ENCODE measurements around the gene SIPA1L3.

Gene SIPA1L3

DNA sequence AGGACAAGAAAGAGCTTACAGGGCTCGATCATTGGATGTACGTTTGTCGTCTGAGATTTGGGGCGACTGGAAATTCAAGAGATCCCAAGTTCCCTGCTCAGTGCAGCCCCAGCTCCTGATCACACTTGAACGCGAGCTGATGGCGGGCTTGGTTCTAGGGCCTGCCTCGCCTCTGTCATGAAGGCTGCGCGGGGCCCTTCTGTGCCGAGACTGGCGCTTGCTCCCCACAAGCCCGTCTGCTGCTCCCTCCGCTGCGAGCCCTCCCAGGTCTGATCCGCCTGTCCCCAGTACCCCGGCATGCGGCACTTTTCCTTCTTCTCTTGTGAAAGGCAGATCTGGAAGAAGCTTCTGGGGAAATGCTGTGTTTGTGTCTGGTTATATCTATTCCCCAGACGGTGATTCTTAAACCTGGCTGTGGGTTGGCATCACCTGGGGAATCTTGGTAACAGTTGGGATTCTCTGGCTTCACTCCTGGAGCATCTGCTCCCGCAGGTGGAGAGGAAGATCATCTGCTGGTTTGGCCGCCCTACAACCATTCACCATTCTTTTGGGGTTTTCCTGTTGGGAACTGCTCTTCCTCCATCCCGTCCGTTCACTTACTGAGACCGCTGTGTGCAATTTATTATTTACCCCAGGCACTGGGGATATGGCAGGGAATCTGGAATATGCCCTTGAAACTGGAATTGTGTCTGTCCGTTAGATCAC is 43.6 kb downstream of the SIPA1L3 start:
- DNase-seq, result no peak

DNA sequence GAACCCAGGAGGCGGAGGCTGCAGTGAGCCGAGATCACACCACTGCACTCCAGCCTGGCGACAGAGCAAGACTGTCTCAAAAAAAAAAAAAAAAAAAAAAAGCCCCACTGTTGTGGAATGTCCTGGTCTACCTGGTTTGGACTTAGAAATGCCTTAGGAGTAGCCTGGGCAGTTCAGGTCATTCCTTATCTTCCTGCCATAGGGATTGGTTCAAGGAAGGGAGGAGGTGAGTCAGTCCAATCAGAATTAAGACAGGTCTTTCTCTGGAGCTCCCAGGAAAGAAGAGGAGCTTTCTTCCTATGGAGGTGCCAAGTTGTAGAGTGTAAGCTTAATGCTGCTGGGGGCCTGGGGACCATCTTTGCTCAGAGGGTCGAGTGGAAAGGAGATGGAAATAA is 44.8 kb downstream of the SIPA1L3 start:
- no peak for DNase-seq

DNA sequence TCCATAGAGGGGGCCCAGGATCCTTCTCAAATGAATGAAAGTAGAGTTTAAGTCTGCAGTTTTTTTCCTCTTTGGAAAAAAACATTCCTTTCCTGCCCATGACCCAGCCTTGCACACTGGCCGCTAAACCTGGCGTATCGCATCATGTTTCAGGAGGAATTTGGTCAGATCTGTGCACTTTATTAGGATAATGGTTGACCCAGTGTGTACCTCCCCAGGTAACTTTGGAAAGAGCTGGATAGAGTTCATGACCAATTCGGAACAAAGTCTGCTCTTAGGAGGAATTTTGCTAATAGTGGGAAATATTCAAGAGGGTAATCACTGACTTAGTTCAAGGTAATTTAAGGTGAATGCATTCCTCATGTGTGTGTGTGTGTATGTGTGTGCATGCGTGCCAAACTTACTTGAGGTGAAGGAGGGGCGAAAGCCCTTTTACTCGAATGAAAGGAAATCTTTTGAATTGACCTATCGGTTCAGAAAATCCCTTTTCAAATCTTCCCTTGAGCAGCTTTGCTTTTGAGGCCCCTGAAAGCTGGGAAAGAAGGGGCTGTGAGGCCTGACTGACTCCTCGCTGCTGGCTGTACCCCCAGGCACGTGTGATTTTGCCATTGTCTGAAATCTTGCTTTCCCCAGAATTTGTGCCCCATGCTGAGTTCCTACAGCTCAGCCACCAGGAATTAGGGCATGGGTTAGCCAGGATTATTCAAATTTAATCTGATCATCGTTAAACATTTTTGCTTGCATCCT is 46.3 kb downstream of the SIPA1L3 start:
- no peak for DNase-seq

DNA sequence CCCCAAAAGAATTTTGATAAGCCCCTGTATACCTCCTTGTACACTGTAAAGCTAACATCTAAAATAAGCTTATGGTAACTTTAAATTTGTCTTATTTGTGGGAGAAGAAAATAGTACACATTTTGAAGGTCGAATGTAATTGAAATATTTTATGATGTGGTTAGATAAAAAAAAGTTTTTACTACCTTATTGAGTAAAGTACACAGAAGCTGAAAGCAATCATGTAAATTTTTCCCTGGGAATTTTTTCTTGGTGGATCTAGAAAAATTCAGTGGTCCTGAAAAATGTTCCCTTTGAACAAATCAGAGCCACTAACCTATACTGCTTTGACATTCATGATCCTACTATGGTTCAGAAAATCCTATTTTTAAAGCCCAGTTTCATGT is 46.9 kb downstream of the SIPA1L3 start:
- no peak for DNase-seq

DNA sequence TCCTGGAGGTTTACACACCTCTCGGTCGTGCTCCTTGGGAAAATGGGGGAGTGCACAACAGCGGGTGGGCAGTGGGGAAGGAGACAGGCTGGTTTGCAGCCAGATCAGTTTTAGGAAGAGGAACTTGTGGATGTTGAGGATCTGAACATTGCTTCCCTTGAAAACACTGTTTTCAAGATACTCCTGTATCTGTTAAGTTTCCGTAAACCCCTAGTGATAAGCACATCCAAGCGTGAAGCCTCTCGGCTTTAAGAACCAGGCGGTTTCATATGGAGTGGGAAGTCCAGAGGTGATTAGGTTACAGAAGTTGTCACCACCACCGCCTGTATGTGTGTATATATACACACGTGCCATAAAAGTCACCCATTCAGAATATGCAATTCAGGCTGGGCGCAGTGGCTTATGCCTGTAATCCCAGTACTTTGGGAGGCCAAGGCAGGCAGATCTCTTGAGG is 47.4 kb downstream of the SIPA1L3 start:
- no peak for DNase-seq

DNA sequence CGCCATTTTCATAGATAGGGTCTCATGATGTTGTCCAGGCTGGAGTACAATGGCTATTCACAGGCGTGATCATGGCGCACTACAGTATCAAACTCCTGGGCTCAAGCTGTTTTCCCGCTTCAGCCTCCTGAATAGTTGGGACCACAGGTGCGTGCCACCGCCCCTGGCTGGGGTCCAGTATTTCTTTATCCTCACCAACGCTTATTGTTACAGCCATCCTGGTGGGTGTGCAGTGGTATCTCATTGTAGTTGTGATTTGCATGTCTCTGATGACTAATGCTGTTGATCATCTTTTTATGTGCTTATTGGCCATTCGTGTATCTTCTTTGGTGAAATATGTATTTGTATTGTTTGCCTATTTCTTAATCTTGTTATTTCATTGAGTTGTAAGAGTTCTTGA is 49.0 kb downstream of the SIPA1L3 start:
- DNase-seq, result no peak

DNA sequence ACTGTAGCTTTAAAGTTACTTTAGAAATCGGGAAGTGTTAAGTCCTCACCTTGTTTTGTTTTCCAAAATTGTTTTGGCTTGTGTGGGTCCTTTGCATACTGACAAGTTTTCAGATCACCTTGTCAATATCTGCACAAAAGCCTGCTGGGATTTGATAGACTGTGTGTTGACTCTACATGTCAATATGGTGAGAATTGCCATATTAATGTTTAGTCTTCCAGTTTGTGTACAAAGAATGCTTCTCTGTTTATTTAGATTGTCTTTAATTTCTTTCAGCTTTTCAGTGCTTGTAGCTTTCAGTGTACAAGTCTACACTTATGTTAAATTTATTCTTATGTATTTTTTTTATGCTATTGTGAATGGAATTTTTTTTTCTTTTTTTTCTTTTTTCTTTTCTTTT is 50.2 kb downstream of the SIPA1L3 start:
- DNase-seq, result no peak

DNA sequence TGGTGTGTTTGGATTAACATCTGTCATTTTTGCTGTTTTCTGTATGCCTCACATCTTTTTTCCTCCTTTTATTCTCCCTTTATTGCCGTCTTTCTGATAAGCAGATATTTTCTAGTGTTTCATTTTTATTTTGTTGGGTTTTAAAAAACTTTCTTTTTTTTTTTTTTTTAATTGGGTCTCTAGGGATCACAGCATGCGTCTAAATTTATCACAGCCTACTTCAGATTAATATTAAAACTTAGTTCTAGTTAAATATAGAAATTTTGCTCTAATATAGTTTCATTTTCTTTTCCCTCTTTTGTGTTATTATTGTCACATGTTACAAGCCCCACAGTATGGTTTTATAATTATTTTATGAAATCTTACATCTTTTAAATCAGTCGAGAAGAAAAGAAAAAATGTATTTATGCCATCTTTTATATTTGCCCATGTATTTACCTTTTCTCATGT is 52.7 kb downstream of the SIPA1L3 start:
- no peak for DNase-seq

DNA sequence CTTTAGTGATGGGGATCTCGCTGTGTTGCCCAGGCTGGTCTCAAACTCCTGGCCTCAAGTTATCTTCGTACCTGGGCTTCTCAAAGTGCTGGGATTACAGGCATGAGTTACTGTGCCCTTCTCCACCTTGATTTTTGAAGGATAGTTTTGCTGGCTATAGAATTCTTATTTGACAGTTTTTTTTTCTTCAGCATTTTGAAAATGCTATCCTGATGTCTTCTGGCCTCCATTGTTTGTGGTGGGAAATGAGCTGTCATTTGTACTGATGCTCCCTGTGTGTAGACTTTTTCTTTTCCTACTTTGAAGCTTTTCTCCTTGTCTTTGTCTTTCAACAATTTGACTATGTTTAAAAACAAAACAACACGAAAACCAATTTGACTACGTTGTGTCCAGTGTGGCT is 54.2 kb downstream of the SIPA1L3 start:
- no peak for DNase-seq

DNA sequence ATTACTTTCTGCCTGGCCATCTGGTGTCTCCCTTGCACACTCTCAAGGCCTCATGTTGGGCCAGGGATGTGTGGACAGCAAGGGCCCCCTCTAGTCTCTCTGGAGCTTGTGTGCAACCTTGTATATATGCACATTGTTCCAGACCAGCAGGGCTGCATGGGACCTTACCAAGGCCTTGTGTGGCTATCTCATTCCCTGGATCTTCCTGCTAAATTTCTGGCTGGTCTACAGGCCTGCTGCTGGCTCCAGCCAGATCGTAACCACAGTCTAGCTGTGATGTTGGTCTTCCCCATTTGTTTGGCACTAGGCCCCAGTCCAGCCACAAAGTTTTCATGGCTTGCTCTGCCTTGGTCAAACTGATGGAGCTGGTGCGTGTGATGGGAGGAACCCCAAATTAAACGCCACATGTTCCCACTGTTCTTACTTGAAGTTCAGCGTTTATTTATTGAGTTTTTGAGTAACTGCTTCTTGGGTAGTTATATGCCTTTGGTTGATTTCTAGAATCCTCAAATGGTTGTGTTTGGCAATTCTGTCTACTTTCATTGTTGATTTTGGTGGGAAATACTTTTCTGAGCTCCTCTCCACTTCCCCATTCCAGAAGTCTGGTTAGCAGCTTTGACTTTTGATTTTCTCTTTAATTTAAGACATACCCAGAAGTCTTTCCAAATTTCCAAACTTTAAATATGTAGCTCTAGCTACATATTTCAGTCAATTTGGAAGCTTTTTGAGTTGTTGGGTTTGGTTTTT is 56.4 kb downstream of the SIPA1L3 start:
- no peak for DNase-seq

DNA sequence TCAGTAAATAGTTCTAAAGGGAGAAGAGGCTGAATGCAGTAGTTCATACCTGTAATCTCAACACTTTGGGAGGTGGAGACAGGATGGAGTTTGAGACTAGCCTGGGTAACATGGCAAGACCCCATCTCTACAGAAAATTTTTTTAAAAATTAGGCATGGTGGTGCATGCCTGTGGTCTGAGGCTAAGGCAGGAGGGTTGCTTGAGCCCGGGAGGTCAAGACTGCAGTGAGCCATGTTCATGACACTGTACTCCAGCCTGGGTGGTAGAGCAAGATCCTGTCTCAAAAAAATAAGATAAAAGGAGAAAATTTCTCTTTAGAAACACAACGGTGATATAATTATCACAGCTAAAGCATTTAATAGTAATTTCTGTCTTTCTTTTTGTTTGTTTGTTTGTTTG is 57.1 kb downstream of the SIPA1L3 start:
- DNase-seq, result no peak

DNA sequence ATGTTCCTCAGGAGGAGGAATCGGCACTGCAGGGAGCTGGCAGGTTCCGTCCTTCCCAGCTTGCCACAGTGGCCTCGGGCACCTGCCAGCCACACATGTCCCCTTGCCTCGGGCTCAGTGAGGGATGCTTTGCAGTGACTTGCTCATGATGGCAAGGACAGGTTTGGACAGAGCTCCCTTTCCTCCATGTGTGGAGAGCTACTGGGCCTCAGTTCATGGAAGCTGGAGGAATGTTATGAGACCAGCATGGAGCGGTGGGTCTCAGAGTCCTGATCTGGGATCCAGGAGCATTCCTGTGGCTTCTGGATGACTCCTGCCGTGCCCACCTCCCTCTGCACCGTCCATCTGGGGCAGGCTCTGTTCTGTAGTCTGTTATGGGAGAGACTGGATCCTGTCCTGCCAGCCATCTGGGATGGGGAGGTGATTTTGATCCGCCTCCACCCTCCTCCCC is 59.2 kb downstream of the SIPA1L3 start:
- DNase-seq, result no peak

DNA sequence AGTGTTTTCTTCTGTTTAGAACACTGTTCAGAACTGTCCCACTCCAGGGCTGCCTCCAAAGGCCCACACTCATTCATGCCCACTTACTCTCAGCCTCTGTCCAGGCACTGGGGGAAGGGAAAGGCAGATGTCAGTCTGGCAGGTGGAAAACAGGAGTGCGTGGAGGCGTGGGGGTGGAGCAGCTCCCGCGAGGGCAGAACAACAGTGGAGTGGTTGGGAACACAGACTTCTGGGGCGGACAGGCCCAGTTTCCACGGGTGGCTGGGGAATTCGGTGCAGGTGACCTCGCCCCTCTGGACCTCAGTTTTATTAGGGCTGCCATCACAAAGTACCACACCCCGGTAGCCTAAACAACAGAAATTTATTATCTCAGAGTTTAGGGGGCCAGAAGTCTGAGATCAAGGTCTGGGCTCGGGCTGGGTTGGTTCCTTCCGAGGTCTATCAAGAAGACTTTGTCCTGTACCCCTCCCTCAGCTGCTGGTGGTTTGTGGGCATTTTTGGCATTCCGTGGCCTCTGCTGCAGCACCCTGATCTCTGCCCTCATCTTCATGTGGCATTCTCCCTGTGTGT is 59.7 kb downstream of the SIPA1L3 start:
- no peak for DNase-seq

DNA sequence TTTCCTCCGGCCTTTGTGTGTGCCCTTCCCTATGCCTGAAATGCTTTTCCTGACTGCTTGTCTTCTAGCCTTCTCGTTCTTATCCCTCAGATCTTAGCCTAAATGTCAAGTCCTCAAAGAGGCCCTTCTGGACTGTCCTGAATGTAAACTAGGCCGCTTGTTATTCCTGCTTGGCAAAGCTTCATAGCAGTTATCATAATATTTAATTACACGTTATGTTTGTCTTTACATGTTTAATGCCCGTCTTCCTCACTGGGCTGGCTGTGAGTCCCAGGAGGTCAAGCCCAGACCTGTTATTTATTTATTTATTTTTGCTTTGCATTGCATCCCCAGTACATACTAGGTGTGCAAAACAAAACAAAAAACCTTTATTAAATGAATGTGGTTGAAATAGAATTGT is 62.7 kb downstream of the SIPA1L3 start:
- DNase-seq, result no peak

DNA sequence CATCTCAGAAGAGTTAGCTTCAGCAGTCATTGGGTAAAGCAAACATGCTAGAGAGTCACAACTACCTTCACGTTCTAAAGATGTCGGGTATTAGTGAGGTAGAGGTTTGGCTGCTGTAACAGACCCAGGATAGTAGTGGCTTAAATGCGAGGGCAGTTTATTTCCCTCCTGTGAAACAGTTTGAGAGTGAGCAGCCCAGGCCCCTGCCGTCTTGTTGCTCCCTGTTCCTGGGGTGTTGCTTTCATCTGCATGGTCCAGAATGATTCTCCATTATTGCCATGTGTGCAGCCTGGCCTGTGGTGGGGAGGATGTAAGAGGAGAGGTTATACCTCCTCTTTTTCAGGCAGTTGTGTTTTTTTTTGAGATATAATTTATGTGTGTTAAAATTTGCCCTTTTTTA is 63.7 kb downstream of the SIPA1L3 start:
- no peak for DNase-seq

DNA sequence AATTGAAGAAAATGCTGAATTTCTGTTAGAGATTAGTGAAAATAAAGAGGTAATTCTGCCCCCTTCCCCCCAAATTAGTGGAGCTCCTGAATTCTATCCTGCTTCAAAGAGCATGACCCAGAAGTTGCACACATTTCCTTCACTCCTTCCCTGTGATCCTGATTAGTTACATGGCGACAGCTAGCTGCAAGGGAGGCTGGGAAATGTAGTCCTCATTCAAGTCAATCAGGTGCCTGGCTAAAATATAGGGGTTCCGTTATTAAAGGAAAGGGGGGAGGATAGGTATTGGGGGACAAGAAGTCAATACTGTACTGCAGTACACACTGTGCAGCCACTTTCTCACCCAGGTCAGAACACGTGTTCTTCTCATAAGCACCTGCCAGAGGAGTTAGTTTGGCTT is 65.8 kb downstream of the SIPA1L3 start:
- DNase-seq, result no peak

DNA sequence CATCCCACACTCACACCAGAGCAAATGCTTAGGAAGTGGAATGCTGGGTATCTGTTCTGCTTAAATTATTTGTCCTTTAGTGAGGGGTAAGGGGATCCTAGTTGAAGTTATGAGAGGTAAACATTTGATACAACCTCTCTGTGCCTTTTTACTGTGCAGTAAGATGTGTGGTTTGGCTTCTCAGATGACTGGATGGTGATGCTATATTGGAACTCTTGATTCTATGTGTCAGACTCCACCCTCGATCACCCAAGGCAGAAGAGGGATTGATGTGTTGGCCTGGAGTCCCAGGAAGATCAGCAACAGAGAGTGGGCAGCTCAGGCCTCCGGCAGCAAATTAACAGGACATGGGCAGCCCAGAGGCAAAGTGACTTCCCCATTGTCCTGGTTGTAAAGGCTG is 66.7 kb downstream of the SIPA1L3 start:
- DNase-seq, result no peak

DNA sequence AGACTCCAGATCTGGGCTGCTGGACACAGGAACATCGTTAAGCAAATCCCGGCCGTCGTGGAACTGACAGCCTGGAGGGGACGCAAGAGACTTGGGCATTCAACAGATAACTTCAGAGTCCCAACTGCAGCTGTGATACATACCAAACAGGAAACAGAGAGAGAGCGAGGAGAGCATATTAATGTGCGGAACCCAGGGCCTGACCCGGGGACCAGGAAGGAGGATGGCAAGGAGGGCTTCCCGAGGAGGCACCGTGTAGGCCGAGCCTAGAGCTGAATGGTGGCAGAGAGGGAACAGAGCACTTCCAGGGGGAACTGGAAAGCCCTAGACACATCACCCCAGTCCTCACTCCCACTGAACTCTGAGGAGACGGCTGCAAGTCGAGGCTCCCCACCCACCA is 68.1 kb downstream of the SIPA1L3 start:
- DNase-seq, result no peak

DNA sequence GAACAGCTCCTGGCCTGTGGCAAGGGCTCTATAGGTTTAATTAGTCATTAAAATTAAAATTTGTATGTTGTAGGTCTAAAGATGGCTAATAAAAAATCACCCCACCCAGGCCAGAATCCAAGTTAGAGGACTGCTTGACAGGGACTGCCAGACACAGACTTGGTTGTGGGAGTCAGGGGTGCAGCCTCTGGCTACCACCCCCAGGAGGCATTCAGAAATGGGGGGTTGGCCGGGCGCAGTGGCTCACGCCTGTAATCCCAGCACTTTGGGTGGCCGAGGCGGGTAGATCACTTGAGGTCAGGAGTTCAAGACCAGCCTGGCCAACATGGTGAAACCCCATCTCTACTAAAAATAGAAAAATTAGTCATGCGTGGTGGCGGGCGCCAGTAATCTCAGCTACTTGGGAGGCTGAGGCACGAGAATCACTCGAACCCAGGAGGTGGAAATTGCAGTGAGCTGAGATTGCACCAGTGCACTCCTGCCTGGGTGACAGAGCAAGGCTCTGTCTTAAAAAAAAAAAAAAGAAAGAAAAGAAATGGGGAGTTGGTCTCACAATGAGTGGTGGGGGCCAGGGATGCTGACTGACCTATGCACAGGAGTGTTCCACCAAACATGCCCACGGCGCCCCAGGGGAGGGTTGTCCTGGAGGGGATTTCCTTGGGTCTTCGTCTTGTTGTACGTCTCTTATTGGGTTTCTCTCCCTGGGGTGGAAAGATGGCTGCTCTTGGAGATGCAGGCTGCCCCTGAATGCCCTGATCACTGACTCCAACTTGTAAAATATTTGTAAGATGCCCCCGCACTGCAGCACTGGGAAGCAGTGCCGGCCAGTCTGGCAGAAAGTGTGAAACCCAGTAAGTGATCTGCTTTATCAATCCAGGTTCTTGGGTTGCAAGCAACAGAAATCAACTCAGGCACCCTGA is 68.8 kb downstream of the SIPA1L3 start:
- no peak for DNase-seq

DNA sequence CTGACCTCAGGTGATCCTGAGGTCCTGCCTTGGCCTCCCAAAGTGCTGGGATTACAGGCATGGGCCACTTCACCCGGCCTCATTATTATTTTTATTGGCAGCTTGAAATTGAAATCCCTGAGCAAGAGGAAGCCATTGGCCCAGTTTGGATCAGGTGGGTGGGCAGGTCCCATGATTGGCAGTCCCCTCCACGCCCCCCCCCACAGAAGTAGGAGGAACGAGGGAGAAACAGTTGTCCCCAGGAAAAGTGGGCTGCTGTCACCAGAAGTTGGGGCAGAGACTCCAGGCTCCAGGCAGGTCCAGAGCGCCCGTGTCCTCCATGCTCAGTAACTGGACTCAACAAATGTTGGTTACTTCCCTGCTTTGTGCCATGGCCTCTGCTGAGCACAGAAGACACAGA is 70.4 kb downstream of the SIPA1L3 start:
- DNase-seq, result no peak

DNA sequence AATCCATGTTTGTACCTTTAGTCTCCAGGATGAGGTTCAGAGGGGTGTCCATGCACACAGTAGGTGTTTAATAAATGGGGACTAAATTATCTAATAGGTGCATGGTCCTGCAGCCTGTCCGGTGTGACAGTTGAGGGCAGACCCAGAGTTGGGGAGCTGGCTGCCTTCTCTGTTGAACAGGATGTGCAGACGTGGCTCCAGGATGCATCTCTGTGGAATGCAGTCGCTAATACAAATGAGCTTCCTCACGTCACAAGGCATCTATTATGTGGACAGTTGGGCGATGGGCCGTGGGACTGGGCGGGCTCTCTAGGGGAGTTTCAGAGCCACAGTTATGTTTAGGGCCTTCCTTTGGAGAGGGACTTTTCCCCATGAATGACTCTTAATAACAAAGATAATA is 71.0 kb downstream of the SIPA1L3 start:
- DNase-seq, result no peak

DNA sequence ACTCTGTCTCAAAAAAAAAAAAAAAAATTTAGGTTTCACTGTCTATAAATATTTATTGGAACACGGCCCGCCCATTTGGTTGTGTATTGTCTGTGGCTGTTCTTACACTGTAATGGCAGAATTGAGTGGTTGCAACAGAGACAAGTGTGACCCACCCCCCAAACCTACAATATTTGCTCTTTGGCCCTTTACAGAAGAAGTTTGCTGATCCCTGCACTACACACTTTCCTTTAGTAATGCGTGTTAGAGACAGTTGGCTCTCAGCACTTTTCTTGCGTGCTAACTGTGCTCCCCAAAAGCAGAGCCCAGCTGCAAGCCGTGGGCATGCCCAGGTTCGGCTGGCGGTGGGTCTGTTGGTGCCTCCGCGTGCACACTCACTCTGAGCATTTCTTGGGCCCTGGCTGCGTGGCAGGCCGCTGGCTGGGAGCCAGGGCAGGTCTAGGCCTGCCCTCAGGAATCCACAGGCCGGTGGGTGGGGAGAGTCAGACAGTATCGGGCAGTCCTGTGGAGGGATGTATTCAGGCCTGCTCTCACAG is 72.6 kb downstream of the SIPA1L3 start:
- DNase-seq, result no peak

Data from CD4-positive, alpha-beta T cell treated with Interleukin-4 for 4 hours (primary cell).